NCI-H146 treated with DMSO at 0.1 percent for 48 hours (cell line): ENCODE measurements around the gene SAMD11.

Experiments
- DNase-seq: peaks from one replicate; lab custom pipeline; 2025; ENCODE audit not compliant: unreplicated experiment; lab: John Stamatoyannopoulos, UW

Gene SAMD11

DNA sequence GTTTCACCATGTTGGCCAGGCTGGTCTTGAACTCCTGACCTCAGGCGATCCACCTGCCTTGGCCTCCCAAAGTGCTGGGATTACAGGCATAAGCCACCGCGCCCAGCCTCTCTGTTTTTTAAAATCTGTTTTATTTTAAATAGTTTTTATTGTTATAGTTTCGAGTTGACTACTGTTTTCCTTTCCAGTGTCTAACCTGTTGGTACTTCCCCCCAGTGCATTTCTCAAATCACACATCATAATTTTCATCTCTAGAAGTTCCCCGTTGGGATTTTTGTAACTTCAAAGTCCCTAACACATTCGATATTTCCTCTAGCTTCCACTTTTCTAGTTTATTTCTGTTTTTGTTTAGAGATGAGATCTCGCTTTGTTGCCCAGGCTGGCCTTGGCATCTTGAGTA, 68.6 kb downstream of the SAMD11 start:
- DNase-seq: no peak

DNA sequence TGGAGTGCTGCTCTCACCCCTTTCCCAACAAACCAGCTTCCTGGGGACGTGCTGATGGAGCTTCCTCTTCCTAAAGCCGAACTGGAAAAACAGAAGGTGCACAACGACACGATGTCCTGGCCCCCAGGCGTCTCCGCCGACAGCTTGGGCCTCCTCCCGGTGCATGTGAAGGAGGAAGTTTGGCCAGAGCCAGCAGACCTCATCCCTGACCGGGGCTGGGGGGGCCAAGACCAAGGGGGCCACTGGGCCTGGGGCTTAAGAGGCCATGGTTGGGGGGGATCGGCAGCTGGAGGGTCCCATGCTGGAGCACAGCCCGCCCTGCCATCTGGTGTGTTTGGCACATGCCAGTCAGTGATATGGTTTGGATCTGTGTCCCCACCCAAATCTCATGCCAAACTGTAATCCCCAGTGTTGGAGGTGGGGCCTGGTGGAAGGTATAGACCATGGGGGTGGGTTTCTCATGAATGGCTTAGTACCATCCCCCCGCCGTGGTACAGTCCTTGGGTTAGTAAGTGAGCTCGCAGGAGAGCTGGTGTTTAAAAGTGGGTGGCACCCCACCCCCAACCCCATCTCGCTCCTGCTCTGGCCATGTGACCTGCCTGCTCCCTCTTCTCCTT, 69.8 kb downstream of the SAMD11 start:
- DNase-seq: no peak
